Astrocyte (in vitro differentiated cells and primary cell): Measurements from ENCODE around the gene CD300LF.

Experiments
- CTCF ChIP-seq: IDR thresholded peaks from 2 replicates; pipeline ENCODE4 v1.5.1; 2011; ENCODE audit warnings: low read depth, mild to moderate bottlenecking, inconsistent platforms, low read length, moderate library complexity; ENCODE audit not compliant: insufficient read depth
- EZH2 ChIP-seq: IDR thresholded peaks from 2 replicates; pipeline ENCODE4 v1.6.1; 2012; ENCODE audit warnings: mild to moderate bottlenecking, low read length, inconsistent platforms; ENCODE audit not compliant: insufficient read depth

- TF ChIP-seq CTCF (no peak), EZH2 (no peak)
Observed at GRCh38 chr17:74740173-74740572, 27.4 kb upstream of the CD300LF start.
